Measurements from ENCODE around the gene VPS26B.
"Not testable (repeated sequence)": the region's sequence is repeated elsewhere in the genome, so short reads cannot be mapped to it uniquely, and the experiment has no call there.

Gene VPS26B

DNA sequence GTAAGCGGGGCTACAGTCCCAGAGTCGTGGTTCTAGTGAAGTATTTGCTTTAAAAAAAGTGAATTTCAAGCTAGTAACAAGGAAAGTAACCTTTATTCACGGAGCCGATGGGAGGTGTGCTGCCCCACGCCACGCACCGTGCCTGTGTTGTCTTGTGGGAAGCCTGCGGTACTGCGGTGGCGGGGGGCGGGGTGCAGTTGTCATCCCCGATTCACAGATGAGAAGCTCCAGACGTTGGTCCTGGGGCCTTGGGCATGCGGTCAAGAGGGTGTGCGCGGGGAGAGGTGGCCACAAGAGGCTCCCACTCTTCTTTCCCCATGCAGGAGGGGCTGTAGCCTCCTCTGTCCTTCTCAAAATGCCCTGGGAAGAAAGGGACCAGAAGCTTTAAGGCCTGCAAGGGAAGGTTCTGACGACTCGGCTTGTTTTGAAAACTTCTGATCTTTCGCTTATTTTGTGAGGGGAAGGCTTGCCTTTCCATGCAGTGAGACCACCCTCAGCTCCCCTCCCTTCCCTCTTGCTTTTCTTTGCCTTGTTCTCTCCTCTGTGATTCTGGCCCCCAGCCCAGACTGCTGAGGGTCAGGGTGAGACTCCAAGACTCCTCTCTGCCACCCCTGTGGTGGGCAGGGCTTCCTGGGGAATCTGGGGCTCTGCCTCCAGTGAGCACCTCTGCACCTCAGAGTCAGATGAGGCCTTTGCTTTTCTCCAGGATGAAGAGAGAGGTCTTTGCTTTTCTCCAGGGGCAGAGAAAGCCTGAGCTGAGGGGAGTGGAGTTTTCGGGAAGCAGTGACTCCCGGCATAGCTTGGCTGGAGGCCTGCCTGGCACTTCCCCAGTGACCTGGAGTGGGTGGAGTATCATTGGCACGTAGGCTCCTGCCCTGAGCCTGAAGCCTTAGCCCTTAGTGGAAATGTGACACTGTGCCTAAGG, 57.9 kb downstream of the VPS26B start:
- no peak for DNase-seq (ENCODE audit: low read depth)

DNA sequence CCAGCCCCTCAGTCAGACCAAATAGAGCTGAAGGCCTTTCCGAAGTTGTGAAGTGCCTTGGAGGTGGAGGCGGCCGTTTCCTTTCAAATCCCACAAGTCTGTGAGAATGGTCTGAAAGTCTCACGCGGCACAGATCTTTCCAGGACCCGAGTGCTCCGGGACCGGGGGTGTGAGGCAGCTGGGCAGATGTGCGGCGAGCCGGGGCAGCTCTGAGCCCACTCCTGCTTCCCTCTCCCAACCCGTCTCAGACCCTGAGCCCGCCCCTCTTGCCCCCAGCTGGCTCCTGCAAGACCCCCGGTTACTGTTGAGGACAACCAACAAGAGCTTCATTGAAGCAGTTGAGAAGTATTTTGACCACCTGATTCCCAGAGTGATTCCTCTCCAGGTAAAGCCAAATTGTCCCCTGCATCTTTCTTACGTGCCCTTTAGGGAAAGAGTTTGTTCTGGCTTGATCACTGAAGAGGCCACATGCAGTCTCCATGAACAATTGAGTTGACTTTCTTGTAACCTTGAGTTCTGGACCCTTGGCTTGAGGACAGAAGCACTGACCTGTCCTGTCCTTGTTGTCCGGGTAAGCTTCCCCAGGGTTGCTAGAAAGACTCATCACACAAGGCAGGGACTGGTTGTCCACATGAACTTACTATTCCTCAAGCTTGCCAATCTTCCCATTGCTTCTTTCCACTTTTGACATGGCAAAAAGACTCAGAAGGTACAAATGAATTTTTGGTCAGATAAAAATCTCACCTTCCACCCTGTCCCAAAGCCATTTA, 59.2 kb downstream of the VPS26B start:
- DNase-seq (ENCODE audit: low read depth): no peak

DNA sequence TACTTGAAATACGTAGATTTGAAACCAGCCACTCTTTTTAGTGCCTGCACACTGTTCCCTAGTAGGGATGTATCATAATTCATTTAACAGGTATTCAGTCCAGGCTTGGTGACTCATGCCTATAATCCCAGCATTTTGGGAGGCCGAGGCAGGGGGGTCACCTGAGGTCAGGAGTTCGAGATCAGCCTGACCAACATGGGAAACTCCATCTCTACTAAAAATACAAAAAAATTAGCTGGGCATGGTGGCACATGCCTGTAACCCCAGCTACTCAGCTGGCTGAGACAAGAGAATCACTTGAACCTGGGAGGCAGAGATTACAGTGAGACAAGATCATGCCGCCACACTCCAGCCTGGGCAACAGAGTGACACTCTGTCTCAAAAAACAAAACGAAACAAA, 59.9 kb downstream of the VPS26B start:
- DNase-seq (ENCODE audit: low read depth): not testable (repeated sequence)

DNA sequence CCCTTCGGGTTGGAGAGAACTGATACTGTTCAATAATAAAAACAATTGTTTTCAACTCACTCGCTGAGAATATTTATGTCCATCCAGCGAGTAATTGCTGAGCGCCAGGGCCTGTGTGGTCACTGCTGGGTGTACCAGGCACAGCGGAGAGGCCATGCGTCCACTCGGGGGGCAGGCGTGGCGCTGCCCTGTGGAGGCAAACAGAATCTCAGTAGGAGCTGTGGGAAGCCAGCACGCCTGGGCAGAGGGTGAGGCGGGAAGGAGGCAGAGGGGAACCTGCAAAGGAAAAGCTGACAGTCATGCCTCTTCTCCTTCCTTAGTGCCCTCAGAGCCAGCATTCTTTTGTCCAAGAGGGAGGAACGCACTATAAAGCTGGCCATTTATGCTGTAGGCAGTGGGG, 63.1 kb downstream of the VPS26B start:
- no peak for DNase-seq (ENCODE audit: low read depth)

DNA sequence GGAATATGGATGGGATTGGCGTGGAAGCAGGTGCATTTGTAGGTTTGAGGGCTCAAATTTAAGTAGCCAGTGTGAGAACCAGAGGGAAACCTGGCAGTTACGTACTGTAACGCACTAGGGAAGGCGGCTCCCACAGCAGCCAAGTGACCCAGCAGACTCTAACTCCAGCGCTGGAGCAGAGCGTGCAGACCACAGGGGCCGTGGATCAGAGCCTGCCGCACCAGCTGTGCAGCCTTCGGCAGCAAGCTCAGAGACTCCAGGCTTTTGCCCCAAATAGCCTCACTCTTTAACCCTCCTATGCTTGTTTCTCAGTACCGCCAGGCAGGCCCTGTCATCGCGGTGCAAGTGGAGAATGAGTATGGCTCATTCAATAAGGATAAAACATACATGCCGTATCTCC, 64.0 kb downstream of the VPS26B start:
- DNase-seq (ENCODE audit: low read depth): no peak

DNA sequence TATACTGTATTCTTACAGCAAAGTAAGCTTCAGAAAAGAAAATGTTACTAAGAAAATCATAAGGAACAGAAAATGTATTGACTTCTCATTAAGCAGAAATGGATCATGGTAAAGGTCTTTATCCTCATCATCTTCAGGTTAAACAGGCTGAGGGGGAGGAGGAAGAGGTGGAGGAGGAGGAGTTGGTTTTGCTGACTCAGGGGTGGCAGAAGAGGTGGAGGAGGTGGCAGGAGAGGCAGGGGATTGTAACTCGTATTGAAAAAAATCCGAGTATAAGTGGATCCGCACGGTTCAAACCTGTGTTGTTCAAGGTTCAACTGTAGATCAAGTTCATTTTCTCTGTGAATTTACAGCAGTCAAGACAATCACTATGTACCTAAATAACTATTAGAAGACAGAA, 64.7 kb downstream of the VPS26B start:
- no peak for DNase-seq (ENCODE audit: low read depth)

DNA sequence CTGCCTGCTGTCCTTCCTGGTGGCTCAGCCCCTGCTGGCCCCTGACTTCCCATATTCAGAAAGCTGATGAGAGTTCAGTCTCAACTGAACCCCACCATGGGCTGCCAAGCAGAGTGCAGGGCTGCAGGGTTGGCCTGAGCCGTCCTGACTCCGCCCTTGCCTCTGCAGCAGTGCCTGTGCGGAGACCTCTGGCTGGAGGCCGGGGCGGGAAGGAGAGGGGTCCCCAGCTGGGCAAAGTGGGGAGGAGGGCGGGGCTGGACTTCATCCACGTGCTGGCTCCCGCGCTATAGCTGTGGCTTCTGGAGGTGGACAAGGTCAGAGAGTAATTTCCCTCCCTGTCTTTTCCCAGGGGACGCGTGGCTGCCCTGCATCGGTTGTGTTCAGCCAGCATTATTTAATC, 65.3 kb downstream of the VPS26B start:
- no peak for DNase-seq (ENCODE audit: low read depth)

DNA sequence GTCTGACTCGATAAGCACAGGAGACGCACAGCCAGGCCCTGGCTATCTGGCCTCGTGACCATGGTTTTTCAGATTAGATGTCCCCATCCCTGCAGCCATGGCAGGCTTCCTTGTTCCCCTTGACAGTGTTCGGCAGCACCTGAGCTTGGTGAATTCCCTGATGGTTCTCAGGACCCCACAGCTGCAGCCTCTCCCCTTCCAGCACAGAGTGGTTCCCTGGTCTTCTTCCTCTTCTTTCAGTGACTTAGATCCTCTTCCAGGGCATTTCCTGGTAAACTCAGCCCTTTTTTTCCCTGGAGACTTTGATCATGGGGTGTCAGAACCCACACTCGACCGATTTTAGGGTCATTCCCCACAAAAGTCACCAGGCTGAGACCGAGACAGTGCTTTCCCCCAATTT, 66.2 kb downstream of the VPS26B start:
- no peak for DNase-seq (ENCODE audit: low read depth)

DNA sequence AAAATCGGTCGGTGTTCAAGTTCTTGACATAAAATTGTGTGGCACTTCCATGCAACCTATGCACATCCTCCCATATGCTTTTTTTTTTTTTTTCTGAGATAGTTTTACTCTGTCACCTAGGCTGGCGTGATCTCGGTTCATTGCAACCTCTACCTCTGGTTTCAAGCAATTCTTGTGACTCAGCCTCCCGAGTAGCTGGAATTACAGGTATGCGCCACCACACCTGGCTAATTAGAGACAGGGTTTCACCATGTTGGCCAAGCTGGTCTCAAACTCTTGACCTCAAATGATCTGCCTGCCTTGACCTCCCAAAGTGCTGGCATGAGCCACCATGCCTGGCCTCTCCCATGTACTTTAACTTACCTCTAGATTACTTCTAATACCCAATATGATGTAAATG, 66.7 kb downstream of the VPS26B start:
- no peak for DNase-seq (ENCODE audit: low read depth)

DNA sequence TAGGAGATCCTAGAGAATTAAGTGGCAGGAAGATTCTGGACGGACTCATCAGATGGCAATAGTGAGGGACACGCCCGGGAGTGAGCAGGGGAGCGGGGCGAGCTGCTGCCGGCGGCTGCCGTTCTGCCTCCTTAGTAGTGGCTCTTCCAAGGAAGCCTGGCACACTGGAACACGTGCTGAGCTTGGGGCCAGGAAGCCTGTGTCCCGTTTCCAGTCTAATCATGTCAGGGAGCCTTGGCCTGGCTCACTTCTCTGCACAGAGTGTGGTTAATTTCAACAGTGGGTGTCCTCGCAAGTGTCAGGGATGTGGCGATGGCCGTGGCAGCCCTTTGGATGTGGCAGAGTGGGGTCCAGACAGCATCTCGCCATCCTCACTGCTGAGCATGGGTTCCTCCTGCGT, 68.2 kb downstream of the VPS26B start:
- DNase-seq (ENCODE audit: low read depth): no peak

DNA sequence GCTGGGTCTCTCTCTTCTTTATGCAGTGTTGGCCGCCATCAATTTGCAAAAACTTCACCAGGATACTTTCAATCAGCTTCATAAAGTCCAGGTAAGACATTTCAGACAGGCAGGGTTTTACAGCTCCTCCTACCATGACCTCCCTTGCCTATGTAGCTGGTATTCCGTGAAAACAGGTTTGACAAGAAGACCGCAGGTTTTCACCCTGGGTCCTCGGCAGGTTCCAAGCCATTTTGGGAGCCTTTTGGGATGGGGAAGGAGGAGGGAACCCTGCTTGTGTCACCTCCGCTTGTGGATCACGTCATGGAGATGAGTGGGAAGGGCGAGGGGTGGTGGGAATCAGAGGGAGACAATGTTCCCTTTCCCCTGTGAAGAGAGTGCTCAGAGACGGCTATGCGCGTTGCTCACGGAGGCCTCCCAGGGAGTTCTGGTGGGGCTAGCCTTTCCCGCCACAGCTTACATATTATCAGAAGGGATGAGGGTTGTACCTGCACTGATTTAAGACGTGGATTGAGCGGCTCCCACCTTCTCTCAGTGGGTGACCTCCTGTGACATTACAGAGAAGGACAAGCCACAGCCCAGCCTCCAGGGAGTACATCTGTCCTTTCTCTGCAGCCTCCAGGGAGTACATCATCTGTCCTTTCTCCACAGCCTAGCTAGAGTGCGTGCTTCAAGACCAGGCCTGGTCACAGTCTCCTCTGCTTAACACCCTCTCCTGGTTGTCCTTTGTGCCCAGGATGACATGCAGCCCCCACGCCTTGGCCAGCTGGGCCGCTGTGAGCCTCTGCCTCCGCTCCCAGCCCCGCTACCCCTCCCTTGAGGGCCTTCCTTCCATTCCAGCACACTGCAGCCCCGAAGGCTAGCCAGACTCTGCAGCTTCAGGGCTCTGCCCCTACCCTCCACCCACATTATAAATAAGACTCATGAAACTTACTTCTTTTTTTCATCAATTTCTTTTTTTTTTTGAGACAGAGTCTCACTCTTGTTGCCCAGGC, 68.9 kb downstream of the VPS26B start:
- no peak for DNase-seq (ENCODE audit: low read depth)

DNA sequence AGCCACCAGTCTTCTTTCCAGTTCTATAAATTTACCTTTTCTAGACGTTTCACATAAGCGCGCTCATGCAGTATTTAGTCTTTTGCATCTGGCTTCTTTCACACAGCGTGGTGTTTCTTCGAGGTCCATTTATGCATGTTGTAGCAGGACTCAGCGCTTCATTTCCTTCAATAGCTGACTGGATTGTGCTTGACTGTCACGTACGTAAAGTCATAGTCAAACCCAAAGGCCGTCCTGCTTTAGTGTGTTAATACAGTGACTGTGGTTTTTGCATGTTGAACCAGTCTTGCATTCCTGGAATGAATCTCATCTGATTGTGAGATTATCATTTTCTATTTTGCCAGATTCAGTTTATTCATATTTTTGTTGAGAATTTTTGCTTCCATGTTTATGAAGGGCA, 70.2 kb downstream of the VPS26B start:
- no peak for DNase-seq (ENCODE audit: low read depth)

All from iris pigment epithelial cell (primary cell).